ENCODE results near the gene NME3.

The NME3 gene

GRCh38 chr16:1770328-1771187, 785 bp downstream of the NME3 start:
- DNase-seq (ENCODE audit: low read depth in 2 of 2, low spot score in 1 of 2) = no peak

- DNase-seq (ENCODE audit: low read depth in 2 of 2, low spot score in 1 of 2) = no peak
These were observed 1.7 kb downstream of the NME3 start for GRCh38 chr16:1769402-1770300.

GRCh38 chr16:1768767-1769401, 2.5 kb downstream of the NME3 start:
- DNase-seq (ENCODE audit: low read depth in 2 of 2, low spot score in 1 of 2) = no peak

GRCh38 chr16:1768061-1768766, 3.1 kb downstream of the NME3 start:
- no peak for DNase-seq (ENCODE audit: low read depth in 2 of 2, low spot score in 1 of 2)

- no peak for DNase-seq (ENCODE audit: low read depth in 2 of 2, low spot score in 1 of 2)
These were observed 4.0 kb downstream of the NME3 start for GRCh38 chr16:1767116-1767994.

GRCh38 chr16:1766701-1767100, 4.6 kb downstream of the NME3 start:
- no peak for DNase-seq (ENCODE audit: low read depth in 2 of 2, low spot score in 1 of 2)

GRCh38 chr16:1766231-1766630, 5.1 kb downstream of the NME3 start:
- no peak for DNase-seq (ENCODE audit: low read depth in 2 of 2, low spot score in 1 of 2)

GRCh38 chr16:1765826-1766225, 5.5 kb downstream of the NME3 start:
- no peak for DNase-seq (ENCODE audit: low read depth in 2 of 2, low spot score in 1 of 2)

- DNase-seq (ENCODE audit: low read depth in 2 of 2, low spot score in 1 of 2) = no peak
These were observed 6.4 kb downstream of the NME3 start for GRCh38 chr16:1764971-1765370.

GRCh38 chr16:1763521-1764511, 7.5 kb downstream of the NME3 start:
- no peak for DNase-seq (ENCODE audit: low read depth in 2 of 2, low spot score in 1 of 2)

GRCh38 chr16:1762879-1763520, 8.3 kb downstream of the NME3 start:
- DNase-seq (ENCODE audit: low read depth in 2 of 2, low spot score in 1 of 2) = no peak

- no peak for DNase-seq (ENCODE audit: low read depth in 2 of 2, low spot score in 1 of 2)
These were observed 9.0 kb downstream of the NME3 start for GRCh38 chr16:1762196-1762878.

- no peak for DNase-seq (ENCODE audit: low read depth in 2 of 2, low spot score in 1 of 2)
These were observed 9.6 kb downstream of the NME3 start for GRCh38 chr16:1761751-1762150.

GRCh38 chr16:1760911-1761310, 10.4 kb downstream of the NME3 start:
- DNase-seq (ENCODE audit: low read depth in 2 of 2, low spot score in 1 of 2) = no peak

- no peak for DNase-seq (ENCODE audit: low read depth in 2 of 2, low spot score in 1 of 2)
These were observed 11.8 kb downstream of the NME3 start for GRCh38 chr16:1759511-1759910.

- DNase-seq (ENCODE audit: low read depth in 2 of 2, low spot score in 1 of 2) = no peak
These were observed 12.4 kb downstream of the NME3 start for GRCh38 chr16:1758923-1759322.

GRCh38 chr16:1757714-1758461, 13.5 kb downstream of the NME3 start:
- no peak for DNase-seq (ENCODE audit: low read depth in 2 of 2, low spot score in 1 of 2)
